Lower lobe of right lung (tissue), 2 donors: Measurements from ENCODE around the gene STX12. TPM values are rescaled to one million over a fixed set of nuclear protein-coding genes. Genes with fewer than 3 reads are reported as not detected.

Experiments used
- ATAC-seq, 2 donors: fragments of 200-7000 bp; cut with Tn5 transposase; one replicate each; pipeline ENCODE4 v1.9.1; 2020 to 2022; ENCODE audit warnings: mild to moderate bottlenecking in 2 of 2, moderate library complexity in 2 of 2
- DNase-seq: peaks from one replicate; pipeline ENCODE4 v3.0.0-alpha.2; 2020
- H3K27ac ChIP-seq: fragments of 200-600 bp; one replicate; pipeline ENCODE4 v1.8.0; 2022
- H3K27me3 ChIP-seq: fragments of 200-600 bp; one replicate; pipeline ENCODE4 v1.8.0; 2022; ENCODE audit warnings: low read depth
- H3K36me3 ChIP-seq: fragments of 200-600 bp; one replicate; pipeline ENCODE4 v1.8.0; 2022; ENCODE audit warnings: mild to moderate bottlenecking
- H3K4me1 ChIP-seq: fragments of 200-600 bp; one replicate; pipeline ENCODE4 v1.8.0; 2022
- H3K4me3 ChIP-seq: fragments of 200-600 bp; one replicate; pipeline ENCODE4 v1.8.0; 2022; ENCODE audit warnings: mild to moderate bottlenecking
- H3K9me3 ChIP-seq: fragments of 200-600 bp; one replicate; pipeline ENCODE4 v1.8.0; 2022
- intact Hi-C: fragments of 100-400 bp; cut with DNase I; formaldehyde crosslinking; loops from one replicate; pipeline ENCODE4 v1.11.0; 2022
- total RNA-seq: library from RNA; stranded (reverse); fragmentation: NEBNext Ultra II Directional; extraction: Animal tissue kit (Norgen Biotek cat#: 25700); gene quantifications from one replicate; pipeline ENCODE4 v1.2.1, GENCODE V29; 2021
- TF ChIP-seq, protein P1 (sequence below): fragments of 200-600 bp; IDR thresholded peaks from one replicate; pipeline ENCODE4 v1.8.0; 2022; ENCODE audit warnings: antibody characterized with exemption, mild to moderate bottlenecking
- donor health status: DM: no; HTN: yes; CAD: no; lungs with severe emphysema.

STX12 gene
- total RNA-seq, 1 donor from 2014 or later = 91.0 TPM

DNA sequence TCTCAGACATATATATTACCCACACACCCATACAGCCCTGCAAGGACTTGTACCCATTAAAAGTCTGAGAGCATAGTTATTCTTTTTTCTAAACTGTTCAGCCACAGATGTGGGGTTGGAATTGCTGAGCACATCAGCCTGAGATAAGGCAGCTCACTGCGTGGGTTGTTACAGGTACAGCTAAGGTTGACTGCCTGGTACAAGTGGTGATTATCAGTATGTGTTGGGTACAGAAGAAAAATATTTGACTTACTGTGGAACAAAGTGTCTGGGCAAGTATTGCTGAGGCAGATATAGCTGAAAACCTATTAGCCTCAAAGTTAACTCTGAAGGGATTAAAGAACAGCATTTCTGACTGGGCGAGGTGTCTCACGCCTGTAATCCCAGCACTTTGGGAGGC lies 5.0 kb downstream of the STX12 start:
- Histone ChIP-seq H3K9me3 (no peaks in the 10 kb centered on the region), H3K27me3 (no peaks in the 10 kb centered on the region), H3K36me3 (peaks cover 27% of the 10 kb centered on the region), H3K27ac (no peak overlapping the region), H3K4me3 (no peak overlapping the region), H3K4me1 (peaks cover 70% of the 10 kb centered on the region)
- ATAC-seq (peak in 1 of 2 donors; percentile 51), DNase-seq (no peak)
- TF ChIP-seq, protein P1, sequence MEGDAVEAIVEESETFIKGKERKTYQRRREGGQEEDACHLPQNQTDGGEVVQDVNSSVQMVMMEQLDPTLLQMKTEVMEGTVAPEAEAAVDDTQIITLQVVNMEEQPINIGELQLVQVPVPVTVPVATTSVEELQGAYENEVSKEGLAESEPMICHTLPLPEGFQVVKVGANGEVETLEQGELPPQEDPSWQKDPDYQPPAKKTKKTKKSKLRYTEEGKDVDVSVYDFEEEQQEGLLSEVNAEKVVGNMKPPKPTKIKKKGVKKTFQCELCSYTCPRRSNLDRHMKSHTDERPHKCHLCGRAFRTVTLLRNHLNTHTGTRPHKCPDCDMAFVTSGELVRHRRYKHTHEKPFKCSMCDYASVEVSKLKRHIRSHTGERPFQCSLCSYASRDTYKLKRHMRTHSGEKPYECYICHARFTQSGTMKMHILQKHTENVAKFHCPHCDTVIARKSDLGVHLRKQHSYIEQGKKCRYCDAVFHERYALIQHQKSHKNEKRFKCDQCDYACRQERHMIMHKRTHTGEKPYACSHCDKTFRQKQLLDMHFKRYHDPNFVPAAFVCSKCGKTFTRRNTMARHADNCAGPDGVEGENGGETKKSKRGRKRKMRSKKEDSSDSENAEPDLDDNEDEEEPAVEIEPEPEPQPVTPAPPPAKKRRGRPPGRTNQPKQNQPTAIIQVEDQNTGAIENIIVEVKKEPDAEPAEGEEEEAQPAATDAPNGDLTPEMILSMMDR = no peak
- intact Hi-C loops = no loop called here

DNA sequence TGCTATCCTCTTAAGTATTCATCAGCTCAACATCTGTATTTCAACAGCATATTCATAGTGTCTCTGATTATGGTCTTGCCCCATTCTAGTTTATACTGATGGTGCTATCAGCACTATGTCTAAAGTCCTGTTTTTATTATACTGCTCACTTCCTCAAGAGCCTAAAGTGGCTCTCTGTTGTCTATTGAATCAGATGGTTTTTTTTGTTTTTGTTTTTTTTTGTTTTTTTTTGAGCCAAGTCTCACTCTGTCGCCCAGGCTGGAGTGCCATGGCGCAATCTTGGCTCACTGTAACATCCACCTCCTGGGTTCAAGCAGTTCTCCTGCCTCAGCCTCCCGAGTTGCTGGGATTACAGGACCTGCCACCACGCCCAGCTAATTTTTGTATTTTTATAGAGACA lies 6.1 kb downstream of the STX12 start:
- H3K27me3 ChIP-seq = no peaks in the 10 kb centered on the region
- H3K36me3 ChIP-seq = peaks cover 27% of the 10 kb centered on the region
- DNase-seq (no peak), ATAC-seq (peak in 1 of 2 donors; percentile 22)
- no peaks in the 10 kb centered on the region for H3K9me3 ChIP-seq
- no peak overlapping the region for H3K4me3 ChIP-seq
- intact Hi-C loops = no loop called here
- TF ChIP-seq, protein P1 = no peak
- peak overlapping the region; percentile 33 for H3K27ac ChIP-seq
- peaks cover 77% of the 10 kb centered on the region for H3K4me1 ChIP-seq

DNA sequence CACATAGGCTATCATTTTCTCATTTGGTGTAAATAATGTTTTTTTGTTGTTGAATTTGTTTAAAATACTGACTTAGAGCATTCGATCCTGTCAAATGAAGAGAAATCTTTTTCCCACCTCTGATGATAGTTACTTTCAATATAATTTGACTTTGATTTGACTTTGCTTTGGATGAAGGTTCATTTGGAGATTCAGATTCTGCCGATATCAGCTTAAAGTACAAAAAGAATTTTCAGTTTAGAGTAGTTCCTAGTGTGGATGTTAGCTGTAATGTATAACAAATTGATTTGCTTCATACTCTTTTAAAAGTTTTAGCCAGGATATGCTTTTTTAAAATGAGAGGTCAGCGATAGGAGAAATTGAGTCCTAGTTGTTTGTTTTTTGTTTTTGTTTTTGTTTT lies 9.9 kb downstream of the STX12 start:
- Histone ChIP-seq H3K27me3 (no peaks in the 10 kb centered on the region), H3K36me3 (peaks cover 17% of the 10 kb centered on the region), H3K4me1 (peaks cover 82% of the 10 kb centered on the region), H3K4me3 (no peak overlapping the region), H3K27ac (peak overlapping the region; percentile 28), H3K9me3 (no peaks in the 10 kb centered on the region)
- intact Hi-C loops = no loop called here
- no peak for ATAC-seq
- TF ChIP-seq, protein P1 = no peak
- no peak for DNase-seq

DNA sequence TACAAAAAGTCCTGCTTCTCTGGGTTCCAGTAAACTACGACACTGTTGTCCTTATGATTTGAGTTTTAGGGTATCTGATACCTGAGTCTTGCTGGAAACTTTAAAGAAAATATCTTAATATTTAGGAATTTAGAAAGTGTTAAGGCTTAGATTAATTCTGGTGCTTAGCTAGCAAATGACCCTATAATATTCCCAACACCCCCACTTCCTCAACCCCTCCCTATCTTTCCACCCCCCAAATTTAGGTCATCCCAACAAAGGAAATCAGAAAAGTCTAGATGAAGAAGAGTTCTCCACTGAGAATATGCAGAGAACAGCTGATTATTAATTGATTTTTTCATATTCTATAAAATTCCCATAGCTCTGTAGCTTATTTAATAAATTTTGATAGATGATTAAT lies 11.7 kb downstream of the STX12 start:
- peaks cover 16% of the 10 kb centered on the region for H3K36me3 ChIP-seq
- DNase-seq (no peak), ATAC-seq (no peak)
- H3K27me3 ChIP-seq = no peaks in the 10 kb centered on the region
- no peaks in the 10 kb centered on the region for H3K9me3 ChIP-seq
- no peak overlapping the region for H3K4me3 ChIP-seq
- TF ChIP-seq, protein P1 = no peak
- intact Hi-C loops = no loop called here
- peak overlapping the region; percentile 26 for H3K27ac ChIP-seq
- H3K4me1 ChIP-seq = peaks cover 83% of the 10 kb centered on the region

DNA sequence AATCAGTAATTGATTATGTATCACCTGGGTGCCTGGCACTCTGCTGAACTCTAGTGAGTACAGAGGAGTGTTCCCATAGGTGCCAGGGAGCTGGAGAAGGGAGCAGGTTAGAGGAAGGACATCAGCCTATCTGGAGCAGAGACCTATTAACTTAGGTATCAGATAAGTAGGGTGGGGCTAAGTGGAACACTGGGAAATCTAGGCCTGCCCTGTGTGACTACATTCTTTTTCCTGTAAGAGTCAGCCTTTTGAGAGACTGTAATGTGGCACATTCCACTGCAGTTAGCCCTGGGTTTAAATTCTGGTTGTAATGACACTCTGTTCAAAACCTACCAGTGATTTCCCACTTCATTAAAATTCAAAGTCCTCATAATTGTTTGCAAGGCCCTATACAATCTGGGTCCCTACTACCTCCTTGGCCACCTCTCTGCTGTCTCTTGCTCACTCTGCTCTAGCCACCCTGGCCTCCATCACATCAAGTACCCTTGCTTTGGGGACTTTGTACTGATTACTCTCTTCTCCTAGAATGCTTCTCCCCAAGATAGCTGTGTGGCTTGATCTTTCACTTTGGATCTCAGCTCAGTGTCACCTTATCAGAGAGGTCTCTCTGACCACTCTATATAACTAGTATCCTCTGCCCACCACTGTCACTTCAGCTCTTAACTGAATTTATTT lies 12.9 kb downstream of the STX12 start:
- H3K27me3 ChIP-seq = no peaks in the 10 kb centered on the region
- TF ChIP-seq, protein P1 = no peak
- DNase-seq (no peak), ATAC-seq (peak; percentile 92 to 94)
- H3K36me3 ChIP-seq = peaks cover 20% of the 10 kb centered on the region
- H3K4me3 ChIP-seq = no peak overlapping the region
- H3K4me1 ChIP-seq = peaks cover 88% of the 10 kb centered on the region
- intact Hi-C loops = no loop called here
- H3K27ac ChIP-seq = peak overlapping the region; percentile 79
- H3K9me3 ChIP-seq = no peaks in the 10 kb centered on the region
